GM21367 (cell line): Measurements from ENCODE around the gene TBC1D9B.
"Not testable (repeated sequence)": the region's sequence is repeated elsewhere in the genome, so short reads cannot be mapped to it uniquely, and the experiment has no call there.

Source experiments
- ATAC-seq: cut with Tn5 transposase; IDR thresholded peaks from one replicate; pipeline ENCODE4 v1.9.1; 2021; ENCODE audit not compliant: unreplicated experiment

Gene TBC1D9B

DNA sequence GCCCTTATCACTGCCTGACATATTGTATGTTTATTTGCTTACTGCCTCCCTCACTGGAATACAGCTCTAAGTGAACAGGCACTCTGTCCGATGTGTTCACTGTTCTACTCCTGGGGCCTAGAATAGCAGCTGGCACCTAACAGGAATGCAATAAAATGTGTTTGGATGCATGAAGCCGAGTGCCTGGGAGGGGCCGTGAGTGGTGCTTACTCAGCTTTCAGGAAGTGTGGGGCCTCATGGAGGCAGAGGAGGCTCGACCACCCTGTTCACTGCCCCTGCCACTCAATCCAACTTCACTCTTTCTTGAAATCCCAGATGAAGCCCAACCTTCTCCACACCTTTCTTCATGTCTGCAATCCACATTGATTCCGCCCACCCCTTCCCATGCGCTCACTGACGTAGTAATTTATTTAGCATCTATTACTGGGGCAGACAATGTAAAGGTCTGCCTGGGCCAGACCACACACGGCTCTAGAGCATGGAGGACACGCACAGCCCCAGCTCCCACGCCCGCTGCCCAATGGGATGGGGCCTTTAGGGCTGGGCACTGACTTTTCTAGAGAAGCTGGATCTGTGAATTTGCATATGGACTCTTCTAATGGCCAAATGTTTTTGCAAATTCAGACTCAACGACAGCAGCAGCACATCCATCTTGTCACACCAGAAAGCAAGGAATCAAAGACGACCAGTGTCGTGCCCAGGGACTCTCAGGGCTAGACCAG lies 21.3 kb downstream of the TBC1D9B start:
- no peak for ATAC-seq

DNA sequence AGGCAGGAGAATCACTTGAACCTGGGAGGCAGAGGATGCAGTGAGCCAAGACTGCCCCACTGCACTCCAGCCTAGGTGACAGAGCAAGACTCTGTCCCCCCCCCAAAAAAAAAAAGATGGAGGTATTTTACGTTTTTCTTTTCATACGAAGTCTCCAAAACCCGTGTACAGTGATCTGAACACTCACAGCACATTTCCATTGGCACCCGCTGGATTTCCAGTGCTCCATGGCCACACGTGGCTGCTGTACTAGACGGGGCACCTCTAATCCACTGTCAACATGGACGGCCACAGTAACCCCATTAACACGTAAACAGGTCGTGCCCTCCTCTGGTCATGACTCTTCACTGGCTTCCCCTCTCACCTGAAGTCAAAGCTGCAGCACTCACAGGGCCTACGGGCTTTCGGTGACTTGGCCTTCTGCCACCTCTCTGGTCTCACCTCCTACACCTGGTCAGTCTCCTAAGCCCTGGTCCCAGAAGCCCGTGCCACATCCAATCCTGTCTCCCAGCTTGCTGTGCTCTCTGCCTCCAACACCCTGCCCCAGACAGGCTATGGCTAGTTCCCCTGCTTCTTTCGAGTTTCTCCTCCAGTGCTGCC lies 22.1 kb downstream of the TBC1D9B start:
- ATAC-seq = no peak

DNA sequence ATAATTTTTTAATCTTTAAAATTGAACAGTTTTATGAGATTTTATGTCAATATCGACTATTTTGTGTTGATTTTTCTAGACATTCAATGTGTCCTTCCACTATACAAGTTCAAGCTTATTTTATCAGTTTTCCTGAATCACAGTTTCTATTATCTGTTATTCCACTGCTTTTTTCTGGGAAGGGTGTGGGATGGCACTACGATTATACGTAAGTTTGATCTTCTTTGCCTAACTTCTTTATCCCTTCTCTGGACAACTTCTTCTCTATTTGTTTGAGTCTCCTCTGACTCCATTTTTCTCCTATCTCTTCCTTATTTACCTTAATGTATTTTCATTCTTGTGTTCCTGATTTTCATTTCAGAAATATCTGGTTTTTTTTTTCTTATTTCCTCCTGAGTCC lies 24.5 kb downstream of the TBC1D9B start:
- no peak for ATAC-seq

DNA sequence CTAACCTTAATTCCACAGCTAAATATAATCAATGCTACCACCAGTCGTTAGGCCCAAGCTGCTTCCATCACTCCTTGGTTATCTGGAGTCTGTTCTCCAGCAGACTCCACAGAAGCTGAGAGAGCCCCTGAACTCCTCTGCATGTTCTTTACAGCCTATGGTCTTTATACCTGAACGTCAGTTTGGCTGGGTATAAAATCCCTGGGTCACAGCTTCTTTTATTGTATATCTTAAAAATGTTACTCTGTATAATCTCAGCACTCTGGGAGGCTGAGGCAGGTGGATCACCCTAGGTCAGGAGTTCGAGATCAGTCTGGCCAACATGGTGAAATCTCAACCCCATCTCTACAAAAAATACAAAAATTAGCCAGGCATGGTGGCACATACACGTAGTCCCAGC lies 25.4 kb downstream of the TBC1D9B start:
- ATAC-seq = no peak

DNA sequence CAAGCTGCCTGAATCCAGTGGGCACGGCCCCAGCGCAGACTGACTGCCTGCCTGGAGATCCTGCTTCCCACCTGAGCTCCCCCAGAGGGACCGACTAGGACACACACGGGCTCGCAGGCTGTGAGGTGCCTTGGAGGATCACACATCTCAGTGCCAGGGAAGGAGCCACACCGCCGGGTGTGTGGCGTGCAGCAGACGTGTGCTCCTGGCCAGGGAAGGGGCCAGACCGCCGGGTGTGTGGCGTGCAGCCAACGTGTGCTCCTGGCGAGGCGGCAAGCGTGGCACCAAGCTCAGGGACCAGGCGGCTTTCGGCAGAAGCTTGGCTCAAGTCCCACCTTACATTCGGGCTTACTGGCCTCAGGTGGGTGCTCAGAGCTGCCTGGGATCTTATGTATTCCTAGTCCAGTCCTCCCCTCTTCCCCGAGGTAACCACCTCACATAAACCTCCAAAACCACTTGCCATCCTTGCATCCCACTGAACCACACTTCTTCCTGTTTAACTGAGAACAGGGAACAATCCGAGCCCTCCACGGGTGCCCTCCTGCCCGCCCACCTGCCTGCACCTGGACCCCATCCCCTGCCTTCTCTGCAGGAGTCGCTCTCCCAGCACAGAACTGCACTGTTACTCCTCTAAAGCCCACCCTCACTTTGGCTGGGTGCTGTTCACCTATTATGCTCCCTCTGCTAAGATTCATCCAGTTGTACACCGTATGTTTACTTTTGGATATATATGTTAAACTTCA lies 26.7 kb downstream of the TBC1D9B start:
- no peak for ATAC-seq

DNA sequence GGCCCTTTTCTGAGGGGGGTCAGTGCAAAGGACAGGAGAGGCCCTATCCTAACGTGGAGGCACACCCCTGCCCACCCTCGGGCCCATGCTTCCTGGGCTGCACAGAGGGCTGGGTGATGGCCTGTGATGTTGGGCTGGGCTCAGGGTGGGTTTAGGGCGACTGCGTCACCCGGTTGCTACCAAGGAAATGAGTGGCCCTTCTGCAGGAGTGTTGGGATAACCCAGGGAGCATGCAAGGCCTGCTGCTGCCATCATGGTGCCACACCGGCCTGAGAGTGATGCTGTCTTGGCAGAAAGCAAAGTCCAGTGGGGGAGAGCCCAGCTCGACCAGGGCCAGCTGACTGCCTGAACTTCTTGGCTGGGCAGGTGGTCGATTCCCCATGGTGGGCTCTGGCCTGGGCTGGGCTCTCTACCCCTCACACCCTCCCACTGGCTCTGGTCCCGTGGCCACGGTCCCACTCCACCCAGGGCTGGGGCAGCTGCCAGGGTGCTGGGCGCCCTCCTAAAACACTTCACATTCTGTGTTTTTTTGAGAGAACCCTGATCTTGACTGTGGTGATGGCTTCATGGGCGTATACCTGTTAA lies 27.5 kb downstream of the TBC1D9B start:
- no peak for ATAC-seq

DNA sequence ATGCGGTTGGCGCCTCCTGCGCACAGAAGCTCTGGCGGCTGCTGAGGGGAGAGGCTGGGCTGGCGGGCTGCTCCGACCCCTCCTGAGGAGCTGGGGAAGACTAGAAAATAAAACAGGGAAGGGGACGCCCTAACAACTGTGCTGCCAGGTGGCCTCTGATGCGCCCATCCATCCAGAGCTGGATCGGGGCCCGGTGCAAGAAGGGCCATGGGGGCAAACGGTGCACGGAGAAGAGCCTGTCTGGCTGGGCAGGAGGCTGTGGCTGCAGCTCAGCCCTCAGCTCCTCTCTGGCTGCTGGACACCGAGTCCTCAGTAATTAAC lies 28.0 kb downstream of the TBC1D9B start:
- ATAC-seq = no peak

DNA sequence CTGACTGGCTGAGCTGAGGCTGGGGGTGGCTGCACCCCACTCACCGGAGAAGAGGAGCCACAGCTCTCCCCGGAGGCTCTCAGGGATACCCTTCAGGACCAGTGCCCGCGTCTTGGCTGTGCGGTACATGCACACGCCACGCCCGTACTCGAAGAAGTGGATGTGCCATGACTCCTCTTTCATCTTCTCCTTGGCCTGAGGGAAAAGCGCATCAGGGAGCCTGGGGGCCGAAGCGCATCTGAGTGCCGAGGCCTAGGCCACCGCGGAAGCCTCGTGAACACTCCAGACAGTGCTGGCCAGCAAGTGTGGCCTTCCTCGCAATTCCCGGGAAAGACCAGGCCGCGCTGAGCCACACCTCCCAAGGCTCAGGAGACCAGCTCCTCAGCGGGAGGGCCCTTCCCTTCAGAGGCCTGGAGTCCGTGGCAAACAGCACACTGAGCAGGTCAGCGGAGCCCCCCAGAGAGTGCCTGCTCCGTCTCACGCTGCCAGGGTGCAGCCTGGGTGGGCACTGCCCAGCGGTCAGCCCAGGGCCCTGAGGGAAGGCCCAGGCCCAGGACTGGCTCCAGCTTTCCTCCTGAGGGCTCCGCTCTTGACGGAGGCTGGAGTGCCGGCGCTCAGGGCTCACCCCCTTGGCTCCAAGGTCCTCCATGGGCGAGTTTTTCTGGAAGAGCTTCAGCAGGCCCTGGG lies 28.6 kb downstream of the TBC1D9B start:
- no peak for ATAC-seq

DNA sequence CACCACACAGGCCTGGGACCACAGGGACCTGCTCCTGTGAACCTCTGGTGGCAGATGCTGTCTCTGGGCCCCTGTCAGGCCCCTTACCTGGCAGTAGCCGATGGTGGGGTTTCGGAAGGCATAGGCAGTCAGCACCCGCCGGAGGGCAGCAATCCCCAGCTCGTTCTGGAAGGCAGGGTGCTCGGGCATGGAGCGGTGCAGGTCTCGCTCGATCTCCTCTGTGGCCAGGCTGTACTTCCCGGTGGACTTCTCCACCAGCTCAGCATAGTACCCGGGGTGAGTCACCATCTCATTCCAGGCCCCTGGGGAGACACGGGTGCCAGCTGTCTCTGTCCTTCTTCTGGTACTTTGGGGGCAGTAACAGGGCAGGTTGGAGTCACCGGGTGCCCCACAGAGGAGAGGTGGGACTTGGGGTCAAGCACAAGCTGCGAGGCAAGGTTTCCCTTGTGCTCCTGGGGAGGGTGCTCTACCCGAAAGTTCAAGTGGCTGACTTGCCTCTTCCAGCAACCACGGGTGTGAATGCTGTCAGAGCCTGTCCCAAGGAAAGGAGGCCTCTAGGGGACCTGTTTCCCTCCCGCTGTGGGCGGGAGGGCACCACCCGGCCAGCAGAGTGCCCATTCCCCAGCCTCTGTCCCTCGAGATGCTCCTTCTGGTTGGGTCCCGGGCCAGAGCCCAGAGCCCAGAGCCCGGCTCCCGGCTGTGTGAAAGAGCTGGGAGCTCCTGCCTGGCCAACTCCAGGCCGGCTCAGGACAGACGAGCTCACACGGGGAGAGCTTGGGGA lies 29.3 kb downstream of the TBC1D9B start:
- no peak for ATAC-seq

DNA sequence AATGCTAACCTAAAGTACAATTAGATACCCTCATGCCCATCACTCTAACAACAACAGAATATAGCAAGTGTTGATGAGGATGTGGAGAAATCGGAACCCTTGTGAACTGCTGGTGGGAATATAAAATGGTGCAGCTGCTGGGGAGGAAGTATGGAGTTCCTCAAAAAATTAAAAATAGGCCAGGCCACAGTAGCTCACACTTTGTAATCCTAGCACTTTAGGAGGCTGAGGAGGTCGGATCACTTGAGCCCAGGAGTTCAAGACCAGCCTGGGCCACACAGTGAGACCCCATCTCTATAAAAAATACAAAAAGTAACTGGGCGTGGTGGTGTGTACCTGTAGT lies 31.1 kb downstream of the TBC1D9B start:
- no peak for ATAC-seq

DNA sequence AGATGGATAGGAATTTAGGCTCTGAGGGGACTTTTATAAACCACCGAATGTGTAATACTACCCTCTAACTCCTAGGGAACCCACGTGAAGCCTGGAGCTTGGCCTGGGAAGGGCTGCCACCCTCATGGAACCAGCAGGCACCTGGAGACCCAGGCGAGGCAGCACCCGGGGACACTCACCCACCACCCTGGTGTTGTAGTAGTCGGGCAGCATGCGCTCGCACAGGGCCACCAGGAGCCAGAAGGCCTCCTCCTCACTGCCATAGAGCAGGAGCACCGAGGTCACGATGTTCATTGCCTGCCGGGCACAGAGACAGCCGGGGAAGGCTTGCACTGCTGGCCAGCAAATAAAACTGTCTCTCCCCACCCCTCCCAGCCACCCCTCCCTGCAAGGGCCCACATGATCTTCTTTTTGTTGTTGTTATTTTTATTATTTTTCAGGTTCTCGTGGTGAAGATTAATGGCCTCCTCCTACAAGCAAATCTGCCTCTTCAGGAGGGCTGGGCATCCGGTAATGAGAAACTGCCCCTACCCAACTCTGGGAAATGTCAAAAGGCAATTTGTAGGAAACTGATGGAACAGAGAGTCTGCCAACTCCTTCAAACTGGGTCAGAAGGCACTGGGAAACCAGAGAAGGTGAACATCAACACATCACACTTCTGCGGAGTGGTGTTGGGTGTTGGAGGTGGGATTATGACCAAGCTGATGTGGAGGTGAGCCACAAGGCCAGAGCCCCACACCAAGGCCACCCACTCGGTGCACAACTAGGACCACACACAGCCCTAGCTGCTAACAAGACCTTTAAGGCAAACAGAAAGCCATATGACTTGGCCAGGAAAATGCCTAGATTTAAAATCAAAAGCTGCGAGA lies 31.7 kb downstream of the TBC1D9B start:
- ATAC-seq = no peak

DNA sequence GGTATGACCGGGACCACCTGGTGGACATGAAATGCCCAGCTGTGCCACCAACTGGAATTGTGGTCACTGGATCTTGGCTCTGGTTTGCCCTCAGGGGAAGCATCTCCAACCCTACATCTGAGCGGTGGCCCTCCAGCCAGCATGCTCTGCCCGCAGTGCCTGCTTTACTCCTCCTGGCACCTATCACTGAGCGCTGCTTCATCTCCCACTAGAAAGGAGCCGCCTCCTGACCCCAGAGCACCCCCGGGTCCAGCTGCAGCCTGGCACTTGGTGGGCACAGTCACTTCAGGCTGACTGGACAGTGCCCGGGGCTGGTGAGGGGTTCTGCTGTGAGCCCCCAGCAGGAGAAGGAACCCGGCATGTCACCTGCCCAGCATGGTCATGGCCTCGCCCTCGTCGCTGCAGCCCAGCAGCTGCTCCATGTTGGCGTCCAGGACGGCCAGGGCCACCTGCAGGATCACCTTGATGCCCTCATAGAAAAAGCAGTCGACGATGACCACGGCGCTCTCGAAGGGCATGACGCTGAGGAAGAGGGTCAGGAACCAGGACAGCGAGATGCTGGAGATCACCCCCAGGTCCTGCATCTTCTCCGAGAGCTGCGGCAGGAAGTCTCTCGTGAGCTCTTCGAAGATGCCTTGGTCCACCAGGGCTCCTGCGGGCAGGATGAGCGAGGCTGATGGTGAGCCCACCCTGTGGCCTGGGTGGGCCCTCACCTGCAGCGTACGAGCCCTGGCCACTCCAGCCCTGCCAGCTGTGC lies 33.0 kb downstream of the TBC1D9B start:
- ATAC-seq = no peak

DNA sequence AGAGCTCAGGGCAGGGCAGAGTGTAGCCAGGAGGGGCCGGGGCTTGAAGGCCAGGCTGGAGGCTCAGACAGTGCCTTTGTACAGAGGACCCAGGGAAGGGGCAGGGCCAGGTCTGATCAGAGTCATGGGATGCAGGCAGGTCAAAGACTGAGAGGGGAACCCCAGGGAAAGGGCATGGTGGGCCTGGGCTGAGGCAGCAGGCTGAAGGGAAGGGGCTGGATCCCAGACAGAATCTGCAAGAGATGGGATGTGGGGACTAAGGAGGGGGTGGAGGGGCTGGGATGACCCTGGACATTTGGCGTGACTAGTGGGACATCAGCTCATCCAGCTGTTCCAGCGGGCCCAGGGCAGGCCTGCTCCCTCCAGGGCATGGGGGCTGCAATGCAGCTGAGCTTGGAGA lies 33.6 kb downstream of the TBC1D9B start:
- no peak for ATAC-seq

DNA sequence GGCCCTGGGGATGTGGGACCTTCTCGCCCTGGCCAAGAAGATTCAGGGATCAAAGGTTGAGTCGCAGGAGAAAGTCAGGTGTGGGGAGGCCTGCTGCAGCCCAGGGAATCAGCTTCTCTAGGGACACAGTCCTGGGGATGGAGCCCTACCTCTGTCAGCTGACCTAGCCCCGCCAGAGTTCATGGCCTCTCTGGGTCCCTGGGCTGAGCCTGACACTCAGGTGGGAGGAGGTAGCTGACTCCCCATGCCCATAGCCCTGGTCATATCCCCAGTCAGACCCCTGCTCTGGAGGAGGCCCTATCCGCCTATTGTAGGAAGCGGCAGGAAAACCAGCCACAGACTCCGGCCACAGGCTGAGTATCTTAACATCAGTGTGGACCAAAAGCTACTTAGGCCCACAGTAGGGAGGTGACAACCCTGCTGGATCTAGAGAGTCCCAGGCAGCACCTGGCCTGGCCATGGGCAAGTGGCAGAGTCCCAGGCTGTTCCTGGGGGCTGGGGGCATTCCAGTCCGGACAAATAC lies 34.0 kb downstream of the TBC1D9B start:
- ATAC-seq = no peak

DNA sequence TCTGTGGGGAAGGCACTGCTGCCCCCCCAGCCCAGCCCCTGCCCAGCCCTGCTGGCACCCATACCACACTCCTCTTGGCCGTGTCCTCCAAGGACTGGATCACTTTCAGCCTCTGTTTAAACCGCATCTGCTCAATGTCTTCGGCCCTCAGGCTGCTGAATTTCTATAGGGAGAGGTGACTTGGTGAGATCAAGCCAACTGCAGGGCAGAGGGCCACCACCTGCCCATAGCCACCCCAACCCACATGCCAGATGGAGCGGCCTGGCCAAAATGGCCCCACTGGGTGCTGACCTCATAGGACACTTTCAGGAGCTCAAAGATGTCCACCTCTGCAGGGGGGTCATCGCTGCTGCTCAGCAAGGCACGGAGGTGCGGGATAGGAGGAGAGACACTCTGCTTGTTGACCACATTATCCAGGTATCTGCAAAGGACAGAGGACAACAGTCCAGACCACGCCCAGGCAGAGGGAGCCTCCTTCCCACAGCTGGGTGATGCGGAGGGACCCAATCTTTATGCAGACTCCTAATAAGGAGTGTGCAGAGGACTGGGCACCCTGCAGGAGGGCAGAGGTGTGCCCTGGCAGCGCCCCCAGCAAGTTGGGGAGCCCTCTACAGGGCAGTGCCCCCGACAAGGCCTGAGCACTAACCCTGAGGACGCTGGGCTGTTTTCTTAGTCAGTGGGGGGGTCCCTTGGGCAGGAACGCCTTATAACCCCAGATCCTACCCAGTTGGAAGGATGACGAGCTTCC lies 34.7 kb downstream of the TBC1D9B start:
- no peak for ATAC-seq

DNA sequence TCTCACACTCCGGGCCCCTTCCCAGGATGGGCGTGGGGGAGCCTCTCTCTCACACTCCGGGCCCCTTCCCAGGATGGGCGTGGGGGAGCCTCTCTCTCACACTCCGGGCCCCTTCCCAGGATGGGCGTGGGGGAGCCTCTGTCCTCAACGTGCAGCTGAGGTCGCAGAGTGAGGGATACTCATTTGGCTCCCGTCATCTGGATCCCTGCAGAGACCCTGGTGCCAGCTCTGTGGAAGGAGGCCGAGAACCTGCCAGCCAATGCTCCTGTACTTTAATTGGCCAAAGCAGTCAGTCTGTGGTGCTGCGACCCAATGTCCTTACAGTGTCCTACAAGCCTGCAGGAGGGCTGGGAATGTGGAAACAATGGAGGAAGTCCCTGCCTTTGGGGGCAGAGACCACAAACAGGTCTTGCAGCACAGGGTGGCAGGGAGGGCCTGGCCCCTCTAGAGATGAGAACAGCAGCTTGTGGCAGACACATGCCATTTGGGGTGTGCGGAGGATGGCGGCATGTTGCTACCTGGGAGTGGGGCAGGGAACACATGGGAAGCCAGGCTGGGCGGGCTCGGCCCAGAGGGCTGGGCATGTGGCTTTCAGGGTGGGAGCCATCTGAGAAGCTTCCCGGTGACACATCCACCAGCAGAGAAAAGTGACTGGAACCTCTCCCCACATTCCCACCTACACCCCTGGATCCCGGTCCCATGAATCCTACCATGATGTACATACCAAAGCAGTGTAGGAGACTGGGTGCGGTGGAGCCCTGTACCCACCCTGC lies 35.5 kb downstream of the TBC1D9B start:
- ATAC-seq = no peak

DNA sequence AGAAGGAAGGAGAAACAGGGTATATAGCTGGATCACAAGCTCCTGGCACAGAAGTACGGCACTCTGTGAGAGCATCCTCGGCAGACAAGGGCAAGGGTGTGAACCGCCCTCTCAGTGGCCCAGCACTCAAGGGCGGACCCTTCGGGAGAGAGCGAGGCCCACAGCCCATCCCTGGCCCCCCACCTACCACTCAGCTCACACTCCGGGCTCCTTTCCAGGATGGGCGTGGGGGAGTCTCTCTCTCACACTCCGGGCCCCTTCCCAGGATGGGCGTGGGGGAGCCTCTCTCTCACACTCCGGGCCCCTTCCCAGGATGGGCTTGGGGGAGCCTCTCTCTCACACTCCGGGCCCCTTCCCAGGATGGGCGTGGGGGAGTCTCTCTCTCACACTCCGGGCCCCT lies 36.2 kb downstream of the TBC1D9B start:
- not testable (repeated sequence) for ATAC-seq
